NT2/D1 (cell line): ENCODE data around the gene WDR70.

Experiments
- DNase-seq: peaks from one replicate; pipeline ENCODE4 v3.0.0-alpha.2; 2011; ENCODE audit warnings: low read depth, low spot score
- H3K27me3 ChIP-seq: 2 replicates; pipeline ENCODE4 v1.6.0; 2011; ENCODE audit warnings: mild to moderate bottlenecking; ENCODE audit not compliant: insufficient read length, insufficient read depth
- H3K36me3 ChIP-seq: 2 replicates; pipeline ENCODE4 v1.6.1; 2011; ENCODE audit warnings: mild to moderate bottlenecking, low read length, mixed read lengths; ENCODE audit not compliant: insufficient read depth, insufficient read length
- H3K4me1 ChIP-seq: 2 replicates; pipeline ENCODE4 v1.5.1; 2011; ENCODE audit not compliant: insufficient read depth, insufficient read length
- H3K4me3 ChIP-seq: 2 replicates; pipeline ENCODE4 v1.5.1; 2011; ENCODE audit warnings: low read depth; ENCODE audit not compliant: insufficient read length
- H3K9ac ChIP-seq: 2 replicates; pipeline ENCODE4 v1.6.0; 2011; ENCODE audit warnings: low read depth; ENCODE audit not compliant: insufficient read length
- H3K9me3 ChIP-seq: 2 replicates; pipeline ENCODE4 v1.5.1; 2011; ENCODE audit warnings: mild to moderate bottlenecking, low read length; ENCODE audit not compliant: insufficient read depth
- SUZ12 ChIP-seq: IDR thresholded peaks from 2 replicates; pipeline ENCODE4 v1.6.1; 2011; ENCODE audit not compliant: insufficient read length, insufficient read depth; ENCODE audit errors: extremely low read depth
- YY1 ChIP-seq: IDR thresholded peaks from 2 replicates; pipeline ENCODE4 v1.6.1; 2011; ENCODE audit not compliant: insufficient read length, insufficient read depth
- ZNF274 ChIP-seq: IDR thresholded peaks from 2 replicates; pipeline ENCODE4 v1.6.1; 2011; ENCODE audit warnings: mild to moderate bottlenecking, low read depth, low read length

Gene WDR70

GRCh38 chr5:37492778-37493555 is 113.8 kb downstream of the WDR70 start:
- H3K9me3 ChIP-seq: peaks cover 5% of the 10 kb centered on the region; the same call in 1 of the 2 replicates
- no peak for TF ChIP-seq YY1
- TF ChIP-seq SUZ12: no peak
- TF ChIP-seq ZNF274: no peak
- H3K9ac ChIP-seq: no peak overlapping the region
- no peak overlapping the region for H3K4me3 ChIP-seq
- H3K27me3 ChIP-seq: no peaks in the 10 kb centered on the region
- H3K36me3 ChIP-seq: no peaks in the 10 kb centered on the region
- DNase-seq: no peak
- H3K4me1 ChIP-seq: no peaks in the 10 kb centered on the region

- no peak overlapping the region for H3K9ac ChIP-seq
- no peaks in the 10 kb centered on the region for H3K4me1 ChIP-seq
- no peaks in the 10 kb centered on the region for H3K36me3 ChIP-seq
- no peak overlapping the region for H3K4me3 ChIP-seq
- DNase-seq: no peak
- TF ChIP-seq SUZ12: no peak
- TF ChIP-seq ZNF274: no peak
- no peak for TF ChIP-seq YY1
- H3K27me3 ChIP-seq: no peaks in the 10 kb centered on the region
- peaks cover 5% of the 10 kb centered on the region; the same call in 1 of the 2 replicates for H3K9me3 ChIP-seq
Observed at GRCh38 chr5:37494756-37495155, 115.6 kb downstream of the WDR70 start.

- H3K4me1 ChIP-seq: no peaks in the 10 kb centered on the region
- no peaks in the 10 kb centered on the region for H3K36me3 ChIP-seq
- H3K4me3 ChIP-seq: no peak overlapping the region
- no peak for DNase-seq
- H3K27me3 ChIP-seq: no peaks in the 10 kb centered on the region
- H3K9ac ChIP-seq: no peak overlapping the region
- H3K9me3 ChIP-seq: peaks cover 5% of the 10 kb centered on the region; the same call in 1 of the 2 replicates
- no peak for TF ChIP-seq SUZ12
- TF ChIP-seq ZNF274: no peak
- no peak for TF ChIP-seq YY1
Observed at GRCh38 chr5:37495210-37495609, 116.1 kb downstream of the WDR70 start.

- Histone ChIP-seq H3K9ac (no peak overlapping the region), H3K36me3 (no peaks in the 10 kb centered on the region), H3K4me1 (no peaks in the 10 kb centered on the region), H3K9me3 (peaks cover 5% of the 10 kb centered on the region; the same call in 1 of the 2 replicates), H3K4me3 (no peak overlapping the region), H3K27me3 (no peaks in the 10 kb centered on the region)
- no peak for DNase-seq
- TF ChIP-seq ZNF274: no peak
- no peak for TF ChIP-seq YY1
Observed at GRCh38 chr5:37495668-37496347, 116.7 kb downstream of the WDR70 start.

GRCh38 chr5:37496902-37497445 is 117.9 kb downstream of the WDR70 start:
- DNase-seq: no peak
- Histone ChIP-seq H3K4me1 (no peaks in the 10 kb centered on the region), H3K27me3 (no peaks in the 10 kb centered on the region), H3K4me3 (no peak overlapping the region), H3K36me3 (no peaks in the 10 kb centered on the region), H3K9me3 (peaks cover 5% of the 10 kb centered on the region; the same call in 1 of the 2 replicates), H3K9ac (no peak overlapping the region)
- no peak for TF ChIP-seq SUZ12
- no peak for TF ChIP-seq ZNF274
- TF ChIP-seq YY1: no peak

- TF ChIP-seq SUZ12 (no peak), ZNF274 (no peak), YY1 (no peak)
- no peak for DNase-seq
- no peak overlapping the region for H3K9ac ChIP-seq
- H3K4me1 ChIP-seq: no peaks in the 10 kb centered on the region
- H3K27me3 ChIP-seq: no peaks in the 10 kb centered on the region
- no peaks in the 10 kb centered on the region for H3K36me3 ChIP-seq
- H3K9me3 ChIP-seq: no peaks in the 10 kb centered on the region
- no peak overlapping the region for H3K4me3 ChIP-seq
Observed at GRCh38 chr5:37501152-37501551, 122.0 kb downstream of the WDR70 start.

- no peaks in the 10 kb centered on the region for H3K27me3 ChIP-seq
- H3K9me3 ChIP-seq: no peaks in the 10 kb centered on the region
- no peaks in the 10 kb centered on the region for H3K36me3 ChIP-seq
- no peak for DNase-seq
- H3K4me3 ChIP-seq: no peak overlapping the region
- TF ChIP-seq SUZ12: no peak
- no peaks in the 10 kb centered on the region for H3K4me1 ChIP-seq
- no peak overlapping the region for H3K9ac ChIP-seq
Observed at GRCh38 chr5:37506241-37506640, 127.1 kb downstream of the WDR70 start.
